GM12801 (cell line): ENCODE results near the gene USP9X.

Experiments used
- CTCF ChIP-seq: IDR thresholded peaks from one replicate; pipeline ENCODE4 v1.5.1; 2011; ENCODE audit warnings: control low read depth; ENCODE audit not compliant: insufficient read length; ENCODE audit errors: extremely low read depth

USP9X gene

GRCh38 chrX:41090568-41091238, 5.5 kb downstream of the USP9X start:
- TF ChIP-seq CTCF = no peak

- TF ChIP-seq CTCF = no peak
Observed at GRCh38 chrX:41092776-41093175, 7.5 kb downstream of the USP9X start.

GRCh38 chrX:41095174-41095573, 9.9 kb downstream of the USP9X start:
- no peak for TF ChIP-seq CTCF

GRCh38 chrX:41095908-41096307, 10.7 kb downstream of the USP9X start:
- TF ChIP-seq CTCF = no peak

GRCh38 chrX:41096339-41096955, 11.2 kb downstream of the USP9X start:
- TF ChIP-seq CTCF = no peak

GRCh38 chrX:41097326-41097725, 12.1 kb downstream of the USP9X start:
- TF ChIP-seq CTCF = no peak

- no peak for TF ChIP-seq CTCF
Observed at GRCh38 chrX:41100200-41100599, 15.0 kb downstream of the USP9X start.
